ENCODE results near the gene BMP7.
"Not testable (repeated sequence)": the region's sequence is repeated elsewhere in the genome, so short reads cannot be mapped to it uniquely, and the experiment has no call there.

- not testable (repeated sequence) for TF ChIP-seq CTCF, POLR2A (IDR thresholded peaks at IDR 0.05)
These were observed 75.2 kb downstream of the BMP7 start for GRCh38 chr20:57191265-57191638.
